Activated T-cell treated with anti-CD3 and anti-CD28 coated beads, Interleukin-2, amount 50 U/mL, for 72 hours (primary cell): ENCODE results near the gene FTH1. TPM values are rescaled to one million over a fixed set of nuclear protein-coding genes. Genes with fewer than 3 reads are reported as not detected.

Experiments
- ATAC-seq, 2 donors: fragments of 150-1000 bp; cut with Tn5 transposase; replicated peaks in 1 of 2; 2 replicates each; pipeline ENCODE4 v1.10.0; 2021; ENCODE audit warnings: moderate library complexity in 2 of 2, mild to moderate bottlenecking in 1 of 2
- DNase-seq, 2 donors: peaks; one replicate each; pipeline ENCODE4 v3.0.0; 2021 to 2022; ENCODE audit warnings: mixed read lengths in 1 of 2
- H3K27ac Mint-ChIP-seq: one replicate; pipeline ENCODE4 v1.8.0; 2022; ENCODE audit warnings: mild to moderate bottlenecking, moderate library complexity, mixed read lengths
- H3K27me3 Mint-ChIP-seq: one replicate; pipeline ENCODE4 v1.8.0; 2022; ENCODE audit warnings: low read depth, mixed read lengths
- H3K36me3 Mint-ChIP-seq, 2 donors: one replicate each; pipeline ENCODE4 v1.8.0; 2022; ENCODE audit warnings: mixed read lengths in 2 of 2, mild to moderate bottlenecking in 1 of 2; ENCODE audit not compliant: insufficient read depth in 2 of 2
- H3K4me1 Mint-ChIP-seq: one replicate; pipeline ENCODE4 v1.8.0; 2022; ENCODE audit warnings: low read depth, mixed read lengths
- H3K4me3 Mint-ChIP-seq, 2 donors: one replicate each; pipeline ENCODE4 v1.8.0; 2022; ENCODE audit warnings: mild to moderate bottlenecking in 2 of 2, mixed read lengths in 2 of 2, moderate library complexity in 2 of 2
- H3K9me3 Mint-ChIP-seq, 2 donors: one replicate each; pipeline ENCODE4 v1.8.0; 2022; ENCODE audit warnings: mixed read lengths in 2 of 2
- total RNA-seq, 2 donors: library from RNA; stranded (reverse); gene quantifications; one replicate each; pipeline ENCODE4 v1.2.3, GENCODE V29; 2022

FTH1 gene
- total RNA-seq, 2 donors from 2014 or later = 1,135 to 1,244 TPM

DNA sequence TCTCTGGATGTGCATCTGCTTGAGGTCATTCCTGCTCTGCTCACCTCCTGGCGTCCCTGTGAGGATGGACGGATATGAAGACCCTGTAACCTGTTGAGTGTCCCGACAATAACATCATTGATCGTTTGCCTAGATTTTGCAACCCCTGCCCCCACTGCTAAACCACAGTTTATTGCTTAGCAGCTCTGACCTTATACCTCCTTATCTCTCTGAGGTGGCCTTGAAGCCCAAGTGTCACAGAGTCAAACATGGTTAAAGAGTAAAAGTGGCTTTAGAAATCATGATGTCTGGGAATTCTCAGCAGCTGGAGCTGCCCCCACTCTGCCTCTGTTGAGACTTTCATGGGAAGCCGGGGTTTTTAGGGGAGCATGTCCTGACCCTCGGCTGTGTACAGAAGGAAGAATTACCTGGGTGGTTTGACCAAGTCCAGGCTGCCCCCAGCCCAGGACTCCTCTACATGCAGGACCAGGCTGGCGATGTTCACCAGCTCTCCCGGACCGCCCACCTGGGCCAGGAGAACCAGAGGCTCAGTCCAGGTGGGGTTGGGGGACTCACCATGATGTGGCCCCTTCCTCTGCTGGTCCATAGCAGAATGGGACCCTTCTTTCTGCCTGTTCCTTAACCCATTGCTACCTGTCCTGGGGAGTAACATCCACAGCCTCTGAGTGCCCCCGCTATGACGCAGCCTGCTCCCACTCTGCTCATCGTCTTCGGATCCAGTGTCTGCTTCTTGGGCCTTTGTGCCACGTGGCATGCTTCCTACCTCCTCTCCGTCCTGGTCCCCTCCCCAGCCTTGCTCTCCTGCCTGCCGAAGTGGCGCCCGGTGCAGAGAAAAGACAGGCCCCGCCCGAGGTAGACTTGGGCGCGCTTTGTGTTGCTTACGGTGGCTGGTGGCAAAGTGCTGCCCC lies 33.4 kb upstream of the FTH1 start:
- no peaks in the 10 kb centered on the region for H3K4me1 Mint-ChIP-seq
- peaks cover 4 to 5% of the 10 kb centered on the region in 2 donors for H3K9me3 Mint-ChIP-seq
- H3K36me3 Mint-ChIP-seq = peaks cover 5 to 10% of the 10 kb centered on the region in 2 donors
- ATAC-seq (no peak), DNase-seq (no peak)
- H3K27me3 Mint-ChIP-seq = peaks cover 9% of the 10 kb centered on the region
- no peak overlapping the region for H3K27ac Mint-ChIP-seq
- no peak overlapping the region for H3K4me3 Mint-ChIP-seq

DNA sequence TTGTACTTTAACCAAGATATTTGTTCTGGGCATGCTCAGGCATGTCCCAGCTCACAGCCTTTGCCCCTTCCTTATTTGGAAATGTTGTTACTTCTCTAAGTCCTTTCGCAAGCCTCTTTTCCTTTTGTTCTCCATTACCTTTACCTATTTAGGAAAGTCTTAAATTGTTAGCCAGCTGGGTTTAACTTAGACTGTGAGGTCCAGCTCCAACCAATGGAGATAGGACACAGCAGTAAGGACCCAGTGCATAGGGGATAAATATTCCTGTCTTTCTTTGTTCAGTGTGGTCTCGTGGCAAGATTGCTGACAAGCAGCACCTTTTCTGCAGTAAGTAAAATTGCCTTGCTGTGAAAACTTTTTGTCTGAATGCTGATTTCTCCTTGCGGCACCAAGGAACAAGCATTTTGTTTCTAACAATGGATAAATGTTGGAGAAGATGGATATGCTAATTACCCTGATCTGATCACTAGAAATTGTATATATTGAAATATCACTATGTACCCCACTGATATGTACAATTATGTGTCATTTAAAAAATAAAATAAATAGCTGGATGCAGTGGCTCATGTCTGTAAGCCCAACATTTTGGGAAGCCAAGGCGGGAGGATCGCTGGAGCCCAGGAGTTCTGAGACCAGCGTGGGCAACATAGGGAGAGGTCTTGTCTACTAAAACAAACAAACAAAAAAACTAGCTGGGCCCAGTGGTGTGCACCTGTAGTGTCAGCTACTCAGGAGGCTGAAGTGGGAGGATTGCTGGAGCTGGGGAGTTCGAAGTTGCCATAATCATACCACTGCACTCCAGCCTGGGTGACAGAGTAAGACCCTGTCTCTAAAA lies 31.9 kb upstream of the FTH1 start:
- ATAC-seq (no peak), DNase-seq (no peak)
- Mint-ChIP-seq H3K36me3 (peaks cover 5 to 10% of the 10 kb centered on the region in 2 donors), H3K27ac (peak overlapping the region; percentile 68), H3K27me3 (no peaks in the 10 kb centered on the region), H3K4me1 (no peaks in the 10 kb centered on the region), H3K9me3 (peaks cover 4 to 5% of the 10 kb centered on the region in 2 donors), H3K4me3 (no peak overlapping the region)

DNA sequence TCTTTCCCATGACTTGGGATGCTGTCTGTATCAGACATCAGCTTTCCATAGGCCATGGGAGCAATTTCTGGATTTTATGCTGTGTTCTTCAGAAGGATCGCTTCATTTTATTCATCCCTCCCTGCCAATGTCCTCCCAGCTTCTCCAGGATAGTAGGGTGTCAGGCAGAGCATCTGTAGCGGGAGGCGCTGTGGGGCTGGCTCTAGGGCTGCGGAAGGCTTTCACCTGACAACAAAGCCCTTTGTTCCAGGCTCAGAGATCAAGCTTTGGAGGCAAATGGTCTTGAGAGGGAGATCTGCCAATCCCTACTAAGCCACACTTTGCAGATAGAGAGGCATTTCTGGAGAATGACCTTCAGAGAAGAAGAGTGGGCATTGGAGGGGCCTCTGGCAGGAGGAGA lies 29.5 kb upstream of the FTH1 start:
- DNase-seq = no peak
- Mint-ChIP-seq H3K4me3 (no peak overlapping the region), H3K27ac (no peak overlapping the region), H3K36me3 (peaks cover 5 to 10% of the 10 kb centered on the region in 2 donors), H3K27me3 (no peaks in the 10 kb centered on the region), H3K4me1 (no peaks in the 10 kb centered on the region), H3K9me3 (peaks cover 6 to 8% of the 10 kb centered on the region in 2 donors)
- ATAC-seq = no peak

DNA sequence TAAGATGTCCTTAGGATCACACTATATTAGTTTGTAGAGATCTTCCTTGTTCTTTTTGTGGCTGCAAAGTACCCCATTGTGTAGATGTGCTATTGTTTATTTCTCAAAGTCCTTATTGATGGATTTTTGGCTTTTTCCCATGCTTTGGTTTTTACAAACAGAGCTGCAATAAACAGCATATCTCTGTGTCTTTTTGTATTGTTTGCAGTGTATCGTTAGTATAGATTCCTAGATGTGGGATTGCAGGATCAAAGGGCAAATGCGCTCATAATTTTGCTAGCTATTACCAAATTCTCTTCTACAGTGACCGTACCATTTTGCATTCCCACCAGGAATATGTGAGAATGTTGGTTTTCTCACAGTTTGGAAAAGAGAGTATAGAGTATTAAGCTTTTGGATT lies 27.5 kb upstream of the FTH1 start:
- Mint-ChIP-seq H3K27ac (no peak overlapping the region), H3K9me3 (peaks cover 6 to 10% of the 10 kb centered on the region in 2 donors), H3K4me1 (no peaks in the 10 kb centered on the region), H3K4me3 (no peak overlapping the region), H3K27me3 (no peaks in the 10 kb centered on the region), H3K36me3 (peaks cover 5 to 12% of the 10 kb centered on the region in 2 donors)
- ATAC-seq = no peak
- DNase-seq = no peak

DNA sequence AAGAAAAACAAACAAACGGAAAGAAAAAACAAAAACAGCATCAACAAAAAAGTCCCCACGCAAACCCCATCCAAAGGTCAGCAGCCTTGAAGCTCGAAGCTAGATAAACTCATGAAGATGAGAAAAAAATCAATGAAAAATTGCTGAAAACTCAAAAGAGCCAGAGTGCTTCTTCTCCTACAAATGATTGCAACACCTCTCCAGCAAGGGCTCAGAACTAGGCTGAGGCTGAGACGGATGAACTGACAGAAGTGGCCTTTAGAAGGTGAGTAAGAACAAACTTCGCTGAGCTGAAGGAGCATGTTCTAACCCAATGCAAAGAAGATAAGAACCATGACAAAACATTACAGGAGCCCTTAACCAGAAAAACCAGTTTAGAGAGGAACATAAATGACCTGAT lies 18.4 kb upstream of the FTH1 start:
- ATAC-seq (no peak), DNase-seq (no peak)
- Mint-ChIP-seq H3K27me3 (no peaks in the 10 kb centered on the region), H3K4me3 (no peak overlapping the region), H3K27ac (no peak overlapping the region), H3K9me3 (peaks cover 10 to 11% of the 10 kb centered on the region in 2 donors), H3K36me3 (peaks cover 13 to 16% of the 10 kb centered on the region in 2 donors), H3K4me1 (no peaks in the 10 kb centered on the region)

DNA sequence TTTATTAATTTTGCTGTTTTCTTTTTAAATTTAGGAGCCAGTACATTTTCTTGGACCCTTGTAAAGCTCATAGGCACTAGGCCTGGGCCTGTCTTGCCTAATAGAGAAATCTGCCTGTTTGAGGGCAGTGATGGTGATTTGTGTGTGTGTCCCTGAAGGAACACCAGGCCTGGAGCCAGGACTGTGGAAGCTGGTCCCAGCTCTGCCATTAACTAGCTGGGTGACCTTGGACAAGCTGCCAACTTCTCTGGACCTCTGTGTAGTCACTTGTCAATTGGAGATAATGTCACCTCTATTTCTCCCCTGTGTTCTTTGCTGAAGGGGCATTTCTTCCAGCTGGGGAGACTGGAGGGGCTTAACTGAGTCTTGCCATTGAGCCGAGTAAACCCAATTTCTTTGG lies 16.0 kb upstream of the FTH1 start:
- ATAC-seq (no peak), DNase-seq (no peak)
- no peaks in the 10 kb centered on the region for H3K4me1 Mint-ChIP-seq
- H3K27ac Mint-ChIP-seq = no peak overlapping the region
- peaks cover 11 to 13% of the 10 kb centered on the region in 2 donors for H3K36me3 Mint-ChIP-seq
- H3K4me3 Mint-ChIP-seq = no peak overlapping the region
- no peaks in the 10 kb centered on the region for H3K27me3 Mint-ChIP-seq
- H3K9me3 Mint-ChIP-seq = peaks cover 9 to 11% of the 10 kb centered on the region in 2 donors

DNA sequence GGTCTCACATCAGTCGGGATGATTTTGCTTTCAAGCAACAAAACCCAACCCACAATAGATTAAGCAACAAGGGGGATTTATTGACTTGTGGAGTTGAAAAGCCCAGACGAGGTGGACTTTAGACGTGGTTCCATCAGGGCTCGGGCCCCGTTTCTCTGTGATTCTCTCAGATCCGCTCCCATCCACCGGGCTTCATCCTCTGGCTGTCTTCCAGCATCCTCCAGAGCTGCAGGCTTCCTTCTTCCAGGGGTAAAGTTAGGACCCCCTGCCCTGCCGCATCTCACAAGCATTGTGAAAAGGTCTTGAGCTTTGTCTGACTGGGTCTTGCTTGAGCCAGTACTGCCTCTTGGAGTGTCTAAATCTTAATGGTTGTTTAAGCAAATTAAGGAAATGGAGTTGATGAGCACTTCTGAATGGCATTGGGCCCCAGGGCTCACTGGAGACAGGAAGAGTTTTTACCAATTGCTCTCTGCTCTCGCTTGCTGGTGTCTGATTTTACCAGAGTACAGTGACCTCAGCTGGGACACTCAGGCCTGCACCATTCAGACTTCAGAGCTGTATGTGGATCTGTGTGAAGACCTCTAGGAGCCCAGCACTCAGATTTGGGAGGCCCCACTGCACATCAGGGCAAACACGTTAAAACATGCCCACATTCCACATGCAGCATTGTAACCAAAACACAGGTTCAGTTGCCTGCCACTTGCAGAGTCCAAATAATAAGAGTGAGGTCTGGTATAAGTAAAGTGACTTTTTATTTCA lies 13.5 kb upstream of the FTH1 start:
- no peak overlapping the region for H3K27ac Mint-ChIP-seq
- H3K27me3 Mint-ChIP-seq = no peaks in the 10 kb centered on the region
- no peaks in the 10 kb centered on the region for H3K9me3 Mint-ChIP-seq
- no peak overlapping the region for H3K4me3 Mint-ChIP-seq
- H3K36me3 Mint-ChIP-seq = no peaks in the 10 kb centered on the region
- H3K4me1 Mint-ChIP-seq = no peaks in the 10 kb centered on the region
- ATAC-seq (no peak), DNase-seq (no peak)

DNA sequence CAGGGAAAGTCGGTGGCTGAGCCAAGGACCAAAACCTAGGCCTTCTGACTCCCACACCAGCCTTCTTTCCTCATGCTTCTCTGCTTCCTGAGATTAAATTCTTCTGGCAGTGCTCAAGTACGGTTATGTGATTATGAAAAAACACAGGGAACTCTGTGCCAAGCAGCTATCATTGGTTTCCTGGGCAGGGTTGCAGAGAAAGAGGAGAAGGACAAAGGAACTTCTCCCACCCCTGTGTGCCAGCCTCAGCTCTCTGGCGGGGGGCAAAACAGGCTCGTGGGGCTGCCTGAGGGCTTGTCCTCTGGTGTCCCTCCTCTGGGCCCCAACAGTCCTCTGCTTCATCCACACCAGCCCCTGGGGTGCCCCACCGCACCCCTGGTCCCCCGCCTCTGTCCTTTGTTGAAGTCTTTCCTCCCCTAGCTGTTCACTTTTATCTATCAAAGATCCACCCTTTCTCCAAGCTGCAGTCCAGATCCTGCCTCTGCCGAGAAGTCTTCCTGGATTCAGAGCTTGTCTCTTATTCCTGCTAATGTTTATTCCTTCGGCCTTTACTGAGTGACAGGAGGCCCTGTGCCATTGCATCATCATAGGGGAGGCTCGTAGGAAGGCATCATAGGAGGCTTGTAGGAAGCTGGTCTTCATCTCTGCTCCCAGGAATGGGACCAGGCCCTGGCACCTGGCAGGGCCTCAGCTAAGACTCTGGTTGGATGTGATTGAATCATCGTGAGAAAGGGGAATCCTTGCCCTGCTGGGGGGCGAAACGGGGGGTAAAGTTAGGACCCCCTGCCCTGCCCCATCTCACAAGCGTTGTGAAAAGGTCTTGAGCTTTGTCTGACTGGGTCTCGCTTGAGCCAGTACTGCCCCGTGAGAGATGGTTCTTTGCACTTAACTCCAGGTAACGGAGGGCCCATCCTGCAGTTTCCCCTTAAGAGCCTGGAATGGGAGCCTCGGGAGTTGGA lies 11.5 kb upstream of the FTH1 start:
- H3K36me3 Mint-ChIP-seq = no peaks in the 10 kb centered on the region
- ATAC-seq (no peak), DNase-seq (no peak)
- no peaks in the 10 kb centered on the region for H3K9me3 Mint-ChIP-seq
- H3K4me3 Mint-ChIP-seq = no peak overlapping the region
- H3K27ac Mint-ChIP-seq = no peak overlapping the region
- no peaks in the 10 kb centered on the region for H3K27me3 Mint-ChIP-seq
- H3K4me1 Mint-ChIP-seq = peaks cover under 1% of the 10 kb centered on the region

DNA sequence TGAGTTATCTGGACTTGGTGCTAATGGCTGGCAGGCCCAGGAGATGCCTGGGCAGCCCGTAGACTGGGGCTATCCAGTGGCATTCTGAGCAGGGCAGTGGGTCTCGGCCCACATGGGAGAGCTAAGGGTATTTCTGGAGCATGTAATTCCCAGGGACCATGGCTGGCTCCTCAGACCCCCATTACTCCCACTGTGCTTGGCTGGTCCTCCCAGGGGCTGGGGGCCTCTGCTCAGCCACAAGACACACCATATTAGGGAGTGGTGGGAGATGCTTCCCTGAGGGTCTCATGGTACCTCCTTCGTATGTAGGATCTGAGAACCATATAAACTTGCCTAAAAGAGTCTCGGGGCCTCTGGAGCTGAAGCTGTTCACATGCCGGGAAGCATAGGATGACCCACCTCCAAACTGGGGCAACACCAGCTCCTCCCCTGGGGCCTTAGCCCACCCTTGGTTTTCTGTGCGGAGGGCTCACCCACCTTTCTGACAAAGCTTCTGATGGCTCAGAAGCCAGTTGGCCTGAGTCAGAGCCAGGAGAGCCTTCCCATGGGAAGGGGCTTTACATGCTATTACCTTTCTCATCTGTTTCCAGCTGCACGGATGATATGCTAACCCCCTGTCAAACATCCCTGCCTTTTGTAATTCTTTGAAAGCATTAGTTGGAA lies 9.5 kb upstream of the FTH1 start:
- Mint-ChIP-seq H3K36me3 (no peaks in the 10 kb centered on the region), H3K9me3 (no peaks in the 10 kb centered on the region), H3K27me3 (no peaks in the 10 kb centered on the region), H3K27ac (no peak overlapping the region), H3K4me1 (peaks cover 19% of the 10 kb centered on the region), H3K4me3 (no peak overlapping the region)
- ATAC-seq (no peak), DNase-seq (no peak)

DNA sequence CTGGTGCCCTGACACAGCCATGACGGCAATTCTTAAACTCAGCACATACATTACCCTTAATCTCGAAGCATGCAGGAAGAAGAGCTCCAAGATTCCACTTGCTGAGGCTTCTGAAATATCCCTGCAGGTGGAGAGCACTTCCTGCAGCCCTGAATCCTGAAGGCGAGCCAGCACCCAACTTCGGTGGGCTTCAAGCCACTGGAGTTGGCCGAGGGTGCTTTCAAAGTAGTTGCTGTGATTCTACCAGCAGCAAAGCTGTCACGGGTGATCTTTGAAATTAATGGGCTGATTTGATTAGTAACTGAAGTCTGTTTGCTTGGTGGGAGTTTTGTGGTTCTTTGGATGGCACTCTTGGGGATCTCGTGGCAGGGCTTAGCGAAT lies 9.0 kb upstream of the FTH1 start:
- H3K27ac Mint-ChIP-seq = no peak overlapping the region
- no peaks in the 10 kb centered on the region for H3K27me3 Mint-ChIP-seq
- no peaks in the 10 kb centered on the region for H3K9me3 Mint-ChIP-seq
- H3K36me3 Mint-ChIP-seq = no peaks in the 10 kb centered on the region
- DNase-seq (no peak), ATAC-seq (no peak)
- peaks cover 25% of the 10 kb centered on the region for H3K4me1 Mint-ChIP-seq
- H3K4me3 Mint-ChIP-seq = no peak overlapping the region

DNA sequence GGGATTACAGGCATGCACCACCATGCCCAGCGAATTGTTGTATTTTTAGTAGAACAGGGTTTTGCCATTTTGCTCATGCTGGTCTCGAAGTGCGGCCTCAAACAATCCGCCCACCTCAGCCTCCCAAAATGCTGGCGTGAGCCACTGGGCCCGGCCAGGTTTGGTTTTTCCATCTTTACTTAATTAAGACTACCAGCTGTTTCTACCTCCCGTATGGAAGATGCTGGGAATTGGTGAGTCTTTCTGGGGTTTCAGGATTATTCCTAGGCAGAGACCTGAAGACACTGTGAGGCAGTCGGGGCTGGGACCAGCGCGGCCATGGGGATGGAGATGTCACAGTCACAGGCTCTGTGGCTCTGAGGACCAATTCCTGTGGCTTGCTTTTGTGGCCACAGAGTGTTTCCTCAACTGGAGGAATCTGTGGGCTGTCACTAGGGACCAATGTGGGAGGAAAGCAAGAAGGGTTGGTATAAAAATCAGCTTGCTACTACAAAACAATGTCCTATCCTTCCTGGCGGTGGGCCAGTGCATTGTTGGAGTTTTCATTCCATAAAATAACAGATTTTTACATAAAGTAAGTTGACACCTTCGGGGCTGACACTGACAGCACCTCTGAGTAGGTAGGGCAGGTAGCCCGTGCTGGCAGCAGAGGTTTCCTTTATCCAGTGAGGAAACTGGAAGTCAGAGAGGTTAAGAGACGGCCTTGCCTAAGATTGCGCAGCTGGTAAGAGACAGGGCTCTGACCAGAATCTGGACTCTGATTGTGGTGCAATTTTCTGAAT lies 8.4 kb upstream of the FTH1 start:
- Mint-ChIP-seq H3K27ac (no peak overlapping the region), H3K27me3 (no peaks in the 10 kb centered on the region), H3K9me3 (peaks cover 0 to 2% of the 10 kb centered on the region in 2 donors), H3K36me3 (no peaks in the 10 kb centered on the region), H3K4me3 (no peak overlapping the region), H3K4me1 (peaks cover 31% of the 10 kb centered on the region)
- DNase-seq (no peak), ATAC-seq (no peak)
